Measurements from ENCODE around the gene TNFSF13. TPM values are rescaled to one million over a fixed set of nuclear protein-coding genes. Genes with fewer than 3 reads are reported as not detected.

Gene TNFSF13
- polyA plus RNA-seq, 2 of the 4 experiments (the other 2 are of a cell fraction) = 0.61 to 1.0 TPM

GRCh38 chr17:7572588-7573323 lies 14.2 kb downstream of the TNFSF13 start (continued):
- peak; percentile 46; the same call in 1 of the 2 replicates for TF ChIP-seq MAX (IDR thresholded peaks at IDR 0.05)
- no peak for TF ChIP-seq CHD4 (IDR thresholded peaks at IDR 0.05; ENCODE audit: borderline replicate concordance)
- no peak for TF ChIP-seq FOXS1 (CRISPR knock-in tag; IDR thresholded peaks at IDR 0.05)
- TF ChIP-seq FOSB (CRISPR knock-in tag; IDR thresholded peaks at IDR 0.05) = peak; percentile 96
- TF ChIP-seq HDAC2 (IDR thresholded peaks at IDR 0.05) = no peak
- no peak for TF ChIP-seq NR3C1 (IDR thresholded peaks at IDR 0.05)
- TF ChIP-seq ZNF302 (CRISPR knock-in tag; IDR thresholded peaks at IDR 0.05) = no peak
- no peak for TF ChIP-seq SREBF2 (IDR thresholded peaks at IDR 0.05)
- TF ChIP-seq MYC (IDR thresholded peaks at IDR 0.05; ENCODE audit: borderline replicate concordance, low read length) = no peak
- TF ChIP-seq TP53 (CRISPR knock-in tag; IDR thresholded peaks at IDR 0.05) = peak; percentile 95
- no peak for TF ChIP-seq HEYL (CRISPR knock-in tag; IDR thresholded peaks at IDR 0.05)
- TF ChIP-seq JUN (IDR thresholded peaks at IDR 0.05) = peak; percentile 99 to 100
- TF ChIP-seq HOXB13 (CRISPR knock-in tag; IDR thresholded peaks at IDR 0.05; ENCODE audit: low read depth) = no peak
- no peak for TF ChIP-seq KDM5A (IDR thresholded peaks at IDR 0.05)
- TF ChIP-seq SMC3 (IDR thresholded peaks at IDR 0.05) = no peak
- TF ChIP-seq USF2 (IDR thresholded peaks at IDR 0.05) = no peak
- no peak for TF ChIP-seq BHLHE40 (IDR thresholded peaks at IDR 0.05; ENCODE audit: low read depth, low read length)
- peak; percentile 63 for TF ChIP-seq CHD2 (IDR thresholded peaks at IDR 0.05; ENCODE audit: low read length, partially characterized antibody)
- TF ChIP-seq CEBPB (IDR thresholded peaks at IDR 0.05) = 0 out of 4 replicates have a peak, but pooled peaks of 1 of the 2 experiments have one; percentile 8
- TF ChIP-seq HOXB5 (CRISPR knock-in tag; IDR thresholded peaks at IDR 0.05) = peak; percentile 28; the same call in 1 of the 2 replicates
- no peak for TF ChIP-seq ESRRA (IDR thresholded peaks at IDR 0.05; ENCODE audit: borderline replicate concordance, low read length)
- TF ChIP-seq E2F6 (IDR thresholded peaks at IDR 0.05; ENCODE audit: borderline replicate concordance, low read depth) = no peak; the same call in 1 of the 2 replicates
- peak; percentile 53 for TF ChIP-seq GATA3 (IDR thresholded peaks at IDR 0.05; ENCODE audit: borderline replicate concordance)
- no peak for TF ChIP-seq JUNB (IDR thresholded peaks at IDR 0.05)
- TF ChIP-seq RNF2 (IDR thresholded peaks at IDR 0.05; ENCODE audit: borderline replicate concordance, low read depth) = no peak
- TF ChIP-seq RCOR1 (IDR thresholded peaks at IDR 0.05; ENCODE audit: low read depth, low read length) = no peak
- peak; percentile 90; the same call in 1 of the 2 replicates for TF ChIP-seq POLR2AphosphoS2 (conservative IDR thresholded peaks at IDR 0.05; ENCODE audit: low read length)
- TF ChIP-seq HMGXB4 (CRISPR knock-in tag; IDR thresholded peaks at IDR 0.05; ENCODE audit: borderline replicate concordance) = peak; percentile 78
- no peak for TF ChIP-seq CBX8 (IDR thresholded peaks at IDR 0.05)
- peak; percentile 97 for TF ChIP-seq HOXA7 (CRISPR knock-in tag; IDR thresholded peaks at IDR 0.05)
- TF ChIP-seq FOSL2 (IDR thresholded peaks at IDR 0.05) = no peak
- TF ChIP-seq FOSL2 (CRISPR knock-in tag; IDR thresholded peaks at IDR 0.05) = peak; percentile 13; the same call in 1 of the 2 replicates
- TF ChIP-seq ZSCAN20 (CRISPR knock-in tag; IDR thresholded peaks at IDR 0.05) = no peak
- no peak for TF ChIP-seq CBX2 (IDR thresholded peaks at IDR 0.05; ENCODE audit: borderline replicate concordance, low read depth)
- TF ChIP-seq NFE2L2 (conservative IDR thresholded peaks at IDR 0.05; ENCODE audit: low read length) = no peak
- no peak for TF ChIP-seq ELK1 (IDR thresholded peaks at IDR 0.05; ENCODE audit: low read depth, low read length)
- TF ChIP-seq MAFK (IDR thresholded peaks at IDR 0.05; ENCODE audit: partially characterized antibody) = no peak
- peak; percentile 100 for TF ChIP-seq PBX3 (IDR thresholded peaks at IDR 0.05)
- TF ChIP-seq RARB (CRISPR knock-in tag; IDR thresholded peaks at IDR 0.05) = peak; percentile 80
- no peak for TF ChIP-seq HES2 (IDR thresholded peaks at IDR 0.05)
